SK-N-SH treated with all-trans-retinoic acid at 6 μM for 48 hours (cell line): Measurements from ENCODE around the gene PLEKHH1.
"Not testable (repeated sequence)": the region's sequence is repeated elsewhere in the genome, so short reads cannot be mapped to it uniquely, and the experiment has no call there.

Source experiments
- ATAC-seq: fragments of 200-7000 bp; cut with Tn5 transposase; 3 replicates; pipeline ENCODE4 v1.9.1; 2020; ENCODE audit warnings: mild to moderate bottlenecking, moderate library complexity
- BACH2 ChIP-seq: fragments of 250-450 bp; sonication (Bioruptor Pico); IDR thresholded peaks from 2 replicates; pipeline ENCODE4 v1.9.0; 2021; ENCODE audit warnings: mild to moderate bottlenecking, borderline replicate concordance
- CSDC2 ChIP-seq: fragments of 250-450 bp; sonication (Bioruptor Pico); IDR thresholded peaks from 2 replicates; pipeline ENCODE4 v1.5.0; 2020; ENCODE audit warnings: mild to moderate bottlenecking, moderate library complexity
- ESRRG ChIP-seq: fragments of 250-450 bp; sonication (Bioruptor Pico); IDR thresholded peaks from 2 replicates; pipeline ENCODE4 v1.6.1; 2021; ENCODE audit warnings: mild to moderate bottlenecking
- GLIS3 ChIP-seq: fragments of 250-450 bp; sonication (Bioruptor Pico); IDR thresholded peaks from 2 replicates; pipeline ENCODE4 v1.5.0; 2020; ENCODE audit warnings: mild to moderate bottlenecking, moderate library complexity
- ISL1 ChIP-seq: fragments of 250-450 bp; sonication (Bioruptor Pico); IDR thresholded peaks from 2 replicates; pipeline ENCODE4 v2.1.2; 2022; ENCODE audit warnings: mild to moderate bottlenecking, moderate library complexity
- OSR1 ChIP-seq: fragments of 250-450 bp; sonication (Bioruptor Pico); IDR thresholded peaks from 2 replicates; pipeline ENCODE4 v1.8.0; 2022; ENCODE audit warnings: moderate library complexity, mild to moderate bottlenecking, inconsistent platforms
- RARB ChIP-seq: fragments of 250-450 bp; sonication (Bioruptor Pico); IDR thresholded peaks from 2 replicates; pipeline ENCODE4 v1.8.0; 2021; ENCODE audit warnings: mild to moderate bottlenecking, moderate library complexity
- SNAI2 ChIP-seq: fragments of 250-450 bp; sonication (Bioruptor Pico); IDR thresholded peaks from 2 replicates; pipeline ENCODE4 v1.5.0; 2020; ENCODE audit warnings: mild to moderate bottlenecking, moderate library complexity
- TCF4 ChIP-seq: fragments of 250-450 bp; sonication (Bioruptor Pico); IDR thresholded peaks from 2 replicates; pipeline ENCODE4 v1.8.0; 2021; ENCODE audit warnings: mild to moderate bottlenecking, moderate library complexity, borderline replicate concordance
- TOX ChIP-seq: fragments of 250-450 bp; sonication (Bioruptor Pico); IDR thresholded peaks from 2 replicates; pipeline ENCODE4 v1.8.0; 2021; ENCODE audit warnings: mild to moderate bottlenecking, moderate library complexity, borderline replicate concordance
- ZC3H10 ChIP-seq: fragments of 250-450 bp; sonication (Bioruptor Pico); IDR thresholded peaks from 2 replicates; pipeline ENCODE4 v1.5.1; 2021; ENCODE audit warnings: mild to moderate bottlenecking, moderate library complexity
- ZFP3 ChIP-seq: fragments of 250-450 bp; sonication (Bioruptor Pico); IDR thresholded peaks from 2 replicates; pipeline ENCODE4 v1.5.0; 2020; ENCODE audit warnings: mild to moderate bottlenecking, moderate library complexity
- ZNF565 ChIP-seq: fragments of 450-650 bp; formaldehyde crosslinking; conservative IDR thresholded peaks from 2 replicates; pipeline ENCODE4 v1.5.0; 2020; ENCODE audit warnings: low read depth, mild to moderate bottlenecking, moderate library complexity
- ZNF70 ChIP-seq: fragments of 450-650 bp; formaldehyde crosslinking; IDR thresholded peaks from 2 replicates; pipeline ENCODE4 v1.5.0; 2020; ENCODE audit warnings: mild to moderate bottlenecking, moderate library complexity
- TF ChIP-seq, protein P1 (sequence below): fragments of 250-450 bp; sonication (Bioruptor Pico); IDR thresholded peaks from 2 replicates; pipeline ENCODE4 v1.8.0; 2021; ENCODE audit warnings: low read depth, mild to moderate bottlenecking, moderate library complexity, borderline replicate concordance
- TF ChIP-seq, protein P2 (sequence below): fragments of 250-450 bp; sonication (Bioruptor Pico); IDR thresholded peaks from 2 replicates; pipeline ENCODE4 v1.8.0; 2020; ENCODE audit warnings: mild to moderate bottlenecking, moderate library complexity, borderline replicate concordance

The PLEKHH1 gene

DNA sequence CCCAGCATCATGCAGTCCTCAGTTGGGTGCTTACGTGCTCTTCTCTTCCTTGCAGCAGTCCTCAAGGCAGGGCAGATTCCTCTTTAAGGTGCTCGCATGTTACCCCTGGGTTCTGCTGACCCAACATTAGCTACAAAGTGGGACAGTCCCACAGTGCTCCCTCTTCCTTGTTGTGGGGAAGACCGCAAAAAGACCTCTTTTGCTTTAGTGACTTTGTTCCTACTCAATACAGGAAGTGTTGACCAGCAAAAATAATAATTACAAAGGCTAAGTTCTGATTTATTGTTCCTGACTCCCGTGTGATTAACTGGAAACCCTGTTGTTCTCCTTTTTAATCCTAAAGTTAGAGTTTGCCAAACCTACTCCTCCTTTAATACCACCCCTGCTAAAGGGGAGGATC, 53.3 kb downstream of the PLEKHH1 start:
- TF ChIP-seq, protein P1, sequence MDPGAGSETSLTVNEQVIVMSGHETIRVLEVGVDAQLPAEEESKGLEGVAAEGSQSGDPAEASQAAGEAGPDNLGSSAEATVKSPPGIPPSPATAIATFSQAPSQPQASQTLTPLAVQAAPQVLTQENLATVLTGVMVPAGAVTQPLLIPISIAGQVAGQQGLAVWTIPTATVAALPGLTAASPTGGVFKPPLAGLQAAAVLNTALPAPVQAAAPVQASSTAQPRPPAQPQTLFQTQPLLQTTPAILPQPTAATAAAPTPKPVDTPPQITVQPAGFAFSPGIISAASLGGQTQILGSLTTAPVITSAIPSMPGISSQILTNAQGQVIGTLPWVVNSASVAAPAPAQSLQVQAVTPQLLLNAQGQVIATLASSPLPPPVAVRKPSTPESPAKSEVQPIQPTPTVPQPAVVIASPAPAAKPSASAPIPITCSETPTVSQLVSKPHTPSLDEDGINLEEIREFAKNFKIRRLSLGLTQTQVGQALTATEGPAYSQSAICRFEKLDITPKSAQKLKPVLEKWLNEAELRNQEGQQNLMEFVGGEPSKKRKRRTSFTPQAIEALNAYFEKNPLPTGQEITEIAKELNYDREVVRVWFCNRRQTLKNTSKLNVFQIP (CRISPR knock-in tag) = no peak
- no peak for TF ChIP-seq OSR1 (CRISPR knock-in tag)
- no peak for ATAC-seq

GRCh38 chr14:67589204-67589770, 56.2 kb downstream of the PLEKHH1 start:
- ATAC-seq = no peak
- TF ChIP-seq ESRRG (CRISPR knock-in tag) (no peak), GLIS3 (CRISPR knock-in tag) (no peak), TOX (CRISPR knock-in tag) (no peak)

GRCh38 chr14:67593650-67594049, 60.6 kb downstream of the PLEKHH1 start:
- not testable (repeated sequence) for ATAC-seq

- TF ChIP-seq ZNF565 (CRISPR knock-in tag) (no peak), ZNF70 (no peak)
- TF ChIP-seq, all 23 proteins: peak for 0
- no peak for ATAC-seq
These were observed 62.3 kb downstream of the PLEKHH1 start for GRCh38 chr14:67595392-67595791.

DNA sequence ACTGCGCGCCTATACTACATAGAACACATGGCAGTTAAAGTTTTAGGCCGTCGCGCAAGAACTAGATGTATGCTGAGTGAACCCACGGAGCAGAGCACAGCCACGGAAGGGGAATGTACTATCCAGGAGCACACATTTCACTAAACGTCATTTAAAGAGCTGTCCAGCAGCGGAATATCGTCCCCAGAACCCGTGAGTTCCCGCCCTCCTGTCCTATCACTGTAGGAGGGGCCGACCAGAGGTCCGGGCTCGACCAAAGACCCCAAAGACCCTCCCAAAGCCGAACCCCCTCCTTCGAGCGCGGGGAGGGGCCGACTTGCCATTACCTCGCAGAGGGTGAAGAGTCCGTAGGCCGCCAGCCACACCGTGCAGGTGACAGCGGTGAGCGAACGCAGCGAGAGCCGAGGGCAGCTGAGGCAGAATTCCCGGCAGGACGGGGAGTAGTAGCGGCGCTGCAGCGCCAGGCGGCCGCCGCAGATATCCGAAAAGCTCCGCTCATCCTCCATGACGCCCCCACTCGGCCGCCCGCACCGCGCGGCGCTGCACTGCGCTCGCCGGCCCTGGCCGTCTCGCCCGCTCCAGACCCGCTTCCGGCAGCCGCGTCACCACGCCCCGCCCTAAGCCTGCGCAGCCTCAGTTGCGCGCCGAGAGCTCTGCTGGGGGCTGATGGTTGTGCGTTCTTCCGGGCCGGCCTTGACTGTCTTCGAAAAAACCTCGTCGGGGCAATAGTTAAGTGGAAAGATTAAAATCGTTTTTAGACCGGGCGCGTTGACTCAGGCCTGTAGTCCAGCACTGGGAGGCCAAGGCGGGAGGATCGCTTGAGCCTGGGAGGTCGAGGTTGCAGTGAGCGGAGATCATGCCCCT, 66.8 kb downstream of the PLEKHH1 start, which contains the start of gene PIGH:
Gene PIGH, minus strand, starts transcription at position 571 of the 864 bp plus-strand sequence. Its CDS starts 65 bp downstream, at position 506.
- peak; percentile 99 for ATAC-seq

DNA sequence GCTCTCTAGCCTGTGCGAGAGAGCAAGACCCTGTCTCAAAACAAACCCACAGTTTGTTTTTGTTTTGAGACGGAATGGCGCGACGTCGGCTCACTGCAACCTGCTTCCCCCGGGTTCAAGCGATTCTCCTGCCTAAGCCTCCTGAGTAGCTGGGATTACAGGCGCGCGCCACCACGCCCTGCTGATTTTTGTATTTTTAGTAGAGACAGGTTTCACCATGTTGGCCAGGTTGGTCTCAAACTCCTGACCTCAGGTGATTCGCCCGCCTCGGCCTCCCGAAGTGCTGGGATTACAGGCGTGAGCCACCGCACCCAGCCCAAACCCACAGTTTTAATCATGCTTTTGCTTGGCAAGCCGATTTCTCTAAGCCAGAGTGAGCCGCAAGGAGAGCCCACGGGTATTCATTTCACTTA, 67.5 kb downstream of the PLEKHH1 start:
- ATAC-seq = not testable (repeated sequence)

More for the DNA sequence above, 66.8 kb downstream of the PLEKHH1 start, which contains the start of gene PIGH:
- TF ChIP-seq RARB (CRISPR knock-in tag) = no peak
- peak; percentile 17; the same call in 1 of the 2 replicates for TF ChIP-seq ZNF565 (CRISPR knock-in tag)

- TF ChIP-seq TCF4 (no peak), ISL1 (CRISPR knock-in tag) (no peak), ZNF70 (no peak), ZFP3 (CRISPR knock-in tag) (no peak), ZC3H10 (CRISPR knock-in tag) (no peak), ESRRG (CRISPR knock-in tag) (no peak), BACH2 (CRISPR knock-in tag) (no peak), SNAI2 (CRISPR knock-in tag) (no peak), OSR1 (CRISPR knock-in tag) (no peak), RARB (CRISPR knock-in tag) (no peak), CSDC2 (CRISPR knock-in tag) (no peak)
- TF ChIP-seq, protein P1 (CRISPR knock-in tag) = no peak
- TF ChIP-seq, protein P2, sequence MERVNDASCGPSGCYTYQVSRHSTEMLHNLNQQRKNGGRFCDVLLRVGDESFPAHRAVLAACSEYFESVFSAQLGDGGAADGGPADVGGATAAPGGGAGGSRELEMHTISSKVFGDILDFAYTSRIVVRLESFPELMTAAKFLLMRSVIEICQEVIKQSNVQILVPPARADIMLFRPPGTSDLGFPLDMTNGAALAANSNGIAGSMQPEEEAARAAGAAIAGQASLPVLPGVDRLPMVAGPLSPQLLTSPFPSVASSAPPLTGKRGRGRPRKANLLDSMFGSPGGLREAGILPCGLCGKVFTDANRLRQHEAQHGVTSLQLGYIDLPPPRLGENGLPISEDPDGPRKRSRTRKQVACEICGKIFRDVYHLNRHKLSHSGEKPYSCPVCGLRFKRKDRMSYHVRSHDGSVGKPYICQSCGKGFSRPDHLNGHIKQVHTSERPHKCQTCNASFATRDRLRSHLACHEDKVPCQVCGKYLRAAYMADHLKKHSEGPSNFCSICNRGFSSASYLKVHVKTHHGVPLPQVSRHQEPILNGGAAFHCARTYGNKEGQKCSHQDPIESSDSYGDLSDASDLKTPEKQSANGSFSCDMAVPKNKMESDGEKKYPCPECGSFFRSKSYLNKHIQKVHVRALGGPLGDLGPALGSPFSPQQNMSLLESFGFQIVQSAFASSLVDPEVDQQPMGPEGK (CRISPR knock-in tag) = no peak
- TF ChIP-seq, all 23 proteins: peak for 0
- no peak for ATAC-seq
These were observed 69.0 kb downstream of the PLEKHH1 start for GRCh38 chr14:67602076-67602475.
